ELF-1 (cell line): ENCODE measurements around the gene HBS1L.
A peak's percentile ranks its signal among the peaks of the same experiment; 100 is the strongest.

Source experiments
- DNase-seq: peaks from one replicate; pipeline ENCODE4 v3.0.0-alpha.2; 2016; ENCODE audit warnings: low read depth, low spot score

The HBS1L gene

DNA sequence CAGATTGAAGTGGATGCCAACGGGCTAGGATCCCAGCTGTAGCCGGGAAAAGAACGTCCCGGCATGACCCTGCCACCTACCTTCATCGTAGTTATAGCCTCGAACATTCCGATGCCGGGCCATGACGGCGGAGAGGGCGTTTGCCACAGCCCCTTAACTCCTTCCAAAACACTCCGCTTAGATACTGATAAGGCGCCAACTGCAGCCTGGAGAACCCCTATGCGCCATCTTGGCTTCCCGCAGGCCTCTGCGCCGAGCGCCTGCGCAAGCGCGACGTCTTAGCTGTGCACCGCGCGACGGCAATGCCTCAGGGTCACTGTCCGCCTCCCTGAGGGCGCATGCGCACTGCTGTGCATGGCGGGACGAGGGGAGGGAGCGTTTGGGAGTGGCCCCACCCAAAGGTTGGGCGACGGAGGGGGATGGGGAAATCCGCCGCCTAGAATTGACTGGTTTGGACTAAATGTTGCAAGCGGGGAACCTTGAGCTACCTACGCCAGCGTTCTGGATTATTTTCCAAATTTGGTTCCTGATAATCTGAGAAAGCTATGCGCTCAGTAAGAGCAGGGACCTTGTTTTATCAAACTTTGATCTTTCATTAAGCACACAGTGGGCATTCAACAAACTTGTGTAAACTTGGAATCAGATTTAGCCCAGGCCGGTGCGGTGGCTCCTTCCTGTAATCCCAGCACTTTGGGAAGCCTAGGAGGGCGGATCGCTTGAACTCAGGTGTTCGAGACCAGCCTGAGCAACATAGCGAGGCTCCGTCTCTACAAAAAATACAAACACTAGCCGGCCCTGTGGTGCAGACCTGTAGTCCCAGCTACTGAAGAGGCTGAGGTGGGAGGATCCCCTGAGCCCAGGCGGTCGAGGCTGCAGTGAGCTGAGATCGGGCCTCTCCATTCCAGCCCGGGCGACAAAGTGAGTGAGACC lies at the start of gene HBS1L:
HBS1L (minus strand) TSS at position 254 of the 930 bp plus-strand sequence; CDS start at position 123, 131 bp downstream.
- DNase-seq, result peak; percentile 98

- DNase-seq, result no peak
Observed at GRCh38 chr6:135104199-135104598, 49.6 kb upstream of the HBS1L start.

DNA sequence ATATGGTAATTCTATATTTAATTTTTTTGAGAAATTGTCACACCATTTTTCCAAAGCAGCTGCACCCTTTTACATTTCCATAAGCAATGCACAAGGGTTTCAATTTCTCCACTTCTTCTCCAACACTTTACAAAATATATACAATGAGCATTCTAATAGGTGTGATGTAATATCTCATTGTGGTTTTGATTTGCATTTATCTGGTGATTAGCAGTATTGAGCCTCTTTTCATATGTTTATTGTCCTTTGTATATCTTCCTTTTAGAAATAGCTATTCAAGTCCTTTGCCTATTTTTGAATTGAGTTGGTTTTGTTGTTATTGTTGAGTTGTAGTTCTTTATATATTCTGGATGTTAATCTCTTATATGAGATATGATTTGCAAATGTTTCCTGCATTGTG lies 47.6 kb upstream of the HBS1L start:
- DNase-seq, result no peak

DNA sequence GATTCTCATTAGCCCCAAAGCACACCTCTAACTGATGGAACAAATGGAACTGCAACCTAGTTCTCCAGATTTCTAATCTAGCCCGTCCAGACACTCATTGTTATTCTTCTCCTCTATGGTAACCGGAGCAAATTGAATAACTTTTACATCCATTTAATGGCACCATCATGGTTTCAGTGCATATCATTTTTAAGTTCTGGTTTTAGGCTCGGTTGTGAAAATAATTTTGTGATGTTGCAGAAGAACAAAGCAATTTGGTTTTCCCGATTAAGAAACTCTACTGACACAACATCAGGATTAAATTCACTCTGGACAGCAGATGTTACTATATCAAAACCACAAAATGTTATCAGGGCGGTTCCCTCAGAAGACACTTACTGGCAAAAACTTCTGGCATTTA lies 42.5 kb upstream of the HBS1L start:
- no peak for DNase-seq

DNA sequence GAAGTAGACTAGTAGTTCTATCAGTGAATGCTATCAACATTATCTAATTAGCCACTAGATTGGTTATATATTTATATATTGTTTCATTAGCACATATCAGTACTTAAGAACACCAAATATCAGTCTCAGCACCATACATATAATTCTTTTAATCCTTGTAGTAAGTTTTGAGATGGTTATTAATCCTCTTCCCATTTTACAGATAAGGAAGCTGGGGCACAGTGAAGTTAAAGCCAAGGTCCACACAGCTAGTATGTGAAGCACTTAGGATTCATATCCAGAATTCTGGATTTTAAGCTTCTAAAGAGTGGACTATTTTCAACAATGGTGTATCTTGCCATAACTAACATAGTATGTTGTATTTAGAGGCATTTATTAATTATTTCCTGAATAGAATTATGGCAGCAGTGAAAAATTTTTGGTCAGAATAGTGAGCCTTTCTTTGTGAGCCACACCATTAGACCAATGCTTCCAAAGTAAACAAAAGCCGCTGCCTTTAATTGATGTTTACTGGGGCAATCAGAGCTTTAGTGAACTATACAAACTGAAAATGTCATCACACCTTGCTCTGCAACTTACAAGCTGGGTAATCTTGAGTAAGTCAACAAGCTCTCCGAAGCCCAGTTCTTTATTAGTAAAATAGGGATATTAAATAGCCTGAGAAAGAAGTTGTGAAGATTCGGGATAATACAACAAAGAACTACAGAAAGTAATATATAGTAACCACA lies 41.9 kb upstream of the HBS1L start:
- no peak for DNase-seq

DNA sequence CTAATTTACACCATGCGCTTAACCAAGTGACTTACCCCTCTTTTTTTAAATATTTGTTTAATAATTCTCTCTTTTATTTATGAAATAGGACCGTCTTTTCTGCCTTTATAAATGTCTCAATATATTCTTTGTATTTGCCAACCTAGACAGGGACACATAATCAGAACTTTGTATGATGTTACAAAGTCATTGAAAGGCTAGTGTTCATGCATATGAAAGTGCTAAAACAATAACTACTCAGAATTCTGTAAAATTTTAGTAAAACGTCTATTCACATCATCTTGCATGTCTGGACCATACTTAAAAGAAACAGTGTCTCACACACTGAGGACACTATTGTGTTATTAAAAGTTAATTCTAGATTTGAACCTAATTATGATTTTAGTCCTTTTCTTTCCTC lies 41.1 kb upstream of the HBS1L start:
- DNase-seq, result no peak

DNA sequence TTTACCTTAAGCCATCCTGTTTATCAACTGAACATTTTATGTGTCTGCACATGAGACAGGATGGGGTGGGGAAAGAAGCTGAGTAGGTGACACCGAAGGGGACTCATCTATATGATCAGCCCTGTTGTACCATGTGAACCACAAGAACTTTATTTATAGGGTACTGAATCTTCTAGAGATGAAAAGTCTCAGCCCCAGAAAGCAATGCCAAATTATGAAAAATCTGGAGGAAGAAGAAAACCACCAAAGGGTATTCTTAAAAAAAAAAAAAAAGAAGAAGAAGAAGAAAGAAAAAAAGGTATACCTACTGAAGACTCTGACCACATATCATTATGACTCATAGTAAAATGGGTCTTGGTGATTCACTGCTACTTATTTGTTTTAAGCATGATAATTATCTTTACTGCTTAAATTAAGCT lies 39.8 kb upstream of the HBS1L start:
- DNase-seq, result no peak

GRCh38 chr6:135093578-135093977 lies 39.0 kb upstream of the HBS1L start:
- DNase-seq, result no peak

DNA sequence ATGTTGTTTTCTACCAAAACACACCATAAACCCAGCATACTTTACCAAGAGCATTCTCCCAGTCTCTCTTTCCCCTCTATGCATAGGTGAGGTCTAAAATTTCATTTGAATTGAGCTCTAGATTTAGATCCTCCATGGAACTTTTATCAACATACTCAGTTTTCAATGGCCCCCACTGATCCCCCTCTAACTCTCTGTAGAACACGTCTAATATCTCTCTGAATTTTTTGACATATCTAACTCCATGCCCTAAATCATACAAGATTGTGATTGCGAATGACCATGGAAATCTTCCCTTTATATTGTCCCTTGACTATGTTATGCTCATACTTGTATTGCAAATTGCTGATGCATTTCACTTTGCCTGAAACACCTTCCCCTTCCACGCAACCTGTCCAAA lies 38.1 kb upstream of the HBS1L start:
- no peak for DNase-seq

DNA sequence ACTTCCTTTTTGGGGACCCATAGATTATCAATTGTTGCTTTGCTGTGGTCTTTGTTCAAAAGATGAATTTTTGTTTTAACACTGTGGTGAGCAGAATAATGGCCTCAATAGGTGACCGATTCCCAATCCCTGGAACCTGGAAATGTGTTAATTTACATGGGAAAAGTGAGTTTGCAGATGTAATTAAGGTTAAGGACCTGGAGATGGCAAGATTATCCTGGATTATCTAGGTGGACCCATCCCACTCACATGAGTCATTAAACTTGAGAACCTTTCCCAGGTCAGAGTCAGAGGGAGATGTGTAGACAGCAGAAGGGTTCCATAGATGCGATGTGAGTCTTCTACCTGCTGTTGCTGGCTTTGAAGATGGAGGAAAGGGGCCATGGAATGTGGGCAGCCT lies 36.2 kb upstream of the HBS1L start:
- DNase-seq, result no peak

DNA sequence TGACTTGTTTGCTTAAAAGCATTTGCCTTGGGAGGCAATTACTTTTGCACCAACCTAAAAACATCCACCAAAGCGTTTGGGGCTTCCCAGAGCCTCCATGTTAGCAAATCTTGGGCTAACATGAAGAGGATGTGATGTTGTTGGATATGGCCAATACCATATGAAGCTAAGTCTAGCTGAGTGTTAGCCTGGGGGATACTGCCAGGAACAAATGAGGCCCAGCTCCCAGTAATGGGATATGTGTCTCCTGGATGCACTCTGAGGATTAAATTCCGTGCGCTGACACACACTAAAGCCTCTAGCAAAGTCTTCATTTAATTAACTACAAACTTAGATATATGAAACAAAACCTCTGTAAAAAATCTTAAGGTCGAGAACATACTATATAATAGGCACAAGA lies 35.3 kb upstream of the HBS1L start:
- no peak for DNase-seq

DNA sequence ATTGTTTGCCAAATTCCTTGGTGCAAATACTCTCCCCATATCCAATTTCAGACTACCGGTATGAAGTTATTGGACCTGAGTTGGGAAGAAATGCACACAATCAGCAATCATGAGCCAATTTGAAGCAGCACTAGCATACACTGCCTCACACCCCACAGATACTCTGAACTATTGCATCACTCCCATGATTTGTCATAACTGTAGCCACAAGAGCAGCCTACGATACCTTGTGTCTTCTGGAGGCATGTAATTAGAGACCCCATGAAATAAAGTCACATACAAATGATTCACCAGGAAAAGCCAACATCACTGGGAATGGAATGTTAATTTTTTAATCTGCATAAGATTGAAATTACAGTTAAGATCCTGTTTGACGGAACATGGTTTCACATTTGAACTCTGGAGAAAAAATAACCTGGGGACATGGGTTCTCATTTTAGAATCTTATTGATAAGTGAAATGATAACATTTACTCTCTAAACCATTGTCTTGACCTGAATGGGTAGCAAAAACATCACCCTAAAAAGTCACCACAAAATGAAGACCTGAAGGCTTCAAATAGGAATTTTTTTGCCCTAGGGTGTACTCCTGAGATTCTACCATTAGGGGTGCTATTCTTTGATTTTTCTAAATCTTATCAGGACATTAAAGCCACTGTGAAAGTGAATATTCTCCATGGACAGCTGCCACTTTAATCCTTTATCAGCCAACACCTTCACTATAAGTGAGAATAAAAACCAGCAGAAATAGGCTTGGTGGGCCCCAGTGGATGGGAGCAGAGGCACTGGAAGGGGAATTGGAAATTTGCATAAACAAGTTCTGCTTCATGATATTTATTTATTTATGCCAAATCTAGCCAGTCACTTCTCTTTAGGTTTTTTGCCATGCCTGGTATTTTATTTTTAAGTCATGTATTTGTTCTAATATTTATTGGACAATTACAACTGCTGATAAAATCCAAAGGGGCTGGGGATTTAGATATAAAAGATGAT lies 34.5 kb upstream of the HBS1L start:
- no peak for DNase-seq

- DNase-seq, result no peak
Observed at GRCh38 chr6:135088281-135088680, 33.7 kb upstream of the HBS1L start.

DNA sequence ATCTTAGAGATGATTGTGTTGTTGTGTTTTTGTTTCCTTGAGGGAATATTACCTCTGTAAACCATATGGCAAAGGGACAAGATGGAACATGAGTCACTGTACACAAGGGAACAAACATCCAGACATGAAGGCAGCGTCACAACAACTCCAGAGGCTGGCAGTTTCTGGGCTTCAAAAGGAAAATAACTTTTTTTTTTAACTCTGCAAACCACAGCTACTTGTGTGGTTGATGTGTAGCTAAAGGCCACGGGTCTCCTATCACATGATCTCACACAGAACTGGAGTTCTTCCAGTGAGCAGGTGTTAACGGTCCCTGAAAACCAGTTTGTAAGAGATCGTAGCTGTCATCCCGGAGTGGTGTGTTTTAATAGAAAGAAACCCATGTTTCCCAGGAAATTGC lies 33.2 kb upstream of the HBS1L start:
- no peak for DNase-seq

DNA sequence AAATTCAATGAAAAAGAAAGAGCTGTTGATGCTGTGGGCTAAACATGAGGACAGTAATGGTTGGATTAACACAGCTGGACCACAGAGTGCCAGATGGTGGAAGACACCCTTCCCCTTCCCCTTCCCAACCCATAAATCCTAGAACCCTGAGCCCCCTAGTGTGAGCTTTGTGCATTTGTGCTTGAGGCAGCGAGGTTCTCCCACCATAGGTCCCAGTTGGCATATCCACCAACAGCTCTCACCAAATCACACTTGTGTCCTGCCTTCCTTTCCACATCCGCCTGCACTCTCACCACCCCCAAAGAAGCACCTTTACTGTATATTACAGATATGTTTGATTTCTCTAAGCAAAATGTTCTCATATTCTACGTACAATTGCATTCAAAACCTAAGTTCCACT lies 32.8 kb upstream of the HBS1L start:
- peak; percentile 15 for DNase-seq

GRCh38 chr6:135086414-135086764 lies 31.8 kb upstream of the HBS1L start:
- no peak for DNase-seq

- DNase-seq, result no peak
Observed at GRCh38 chr6:135085700-135086413, 31.2 kb upstream of the HBS1L start.

DNA sequence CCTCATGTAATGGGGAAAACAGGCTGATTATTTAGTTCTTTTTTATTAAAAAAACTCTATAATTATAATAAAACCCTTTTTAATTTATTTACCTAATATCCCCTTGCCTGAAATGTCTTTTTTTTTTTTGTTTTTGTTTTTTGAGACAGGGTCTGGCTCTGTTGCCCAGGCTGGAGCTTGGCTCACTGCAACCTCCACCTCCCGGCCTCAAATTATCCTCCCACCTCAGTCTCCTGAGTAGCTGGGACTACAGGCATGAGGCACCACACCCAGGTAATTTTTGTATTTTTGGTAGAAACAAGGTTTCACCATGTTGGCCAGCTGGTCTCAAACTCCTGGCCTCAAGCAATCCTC lies 30.3 kb upstream of the HBS1L start:
- DNase-seq, result no peak

GRCh38 chr6:135084001-135084915 lies 29.6 kb upstream of the HBS1L start:
- no peak for DNase-seq

DNA sequence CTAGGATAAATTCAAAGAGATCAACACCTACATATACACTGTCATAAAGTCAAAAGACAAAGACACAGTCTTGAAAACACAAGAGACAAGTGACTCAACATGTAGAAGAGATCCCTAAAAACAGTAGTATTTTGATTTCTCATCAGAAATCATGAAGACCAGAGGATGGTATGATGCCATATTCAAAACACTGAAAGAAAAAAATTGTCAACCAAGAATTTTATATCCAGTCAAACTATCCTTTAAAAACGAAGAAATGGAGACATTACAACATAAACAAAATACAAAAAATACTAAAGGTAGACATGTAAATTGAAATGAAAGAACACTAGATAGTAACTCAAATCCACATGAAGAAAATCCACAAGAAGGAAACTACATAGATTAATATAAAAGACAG lies 27.3 kb upstream of the HBS1L start:
- no peak for DNase-seq
